ENCODE measurements around the gene PERM1.

DNA sequence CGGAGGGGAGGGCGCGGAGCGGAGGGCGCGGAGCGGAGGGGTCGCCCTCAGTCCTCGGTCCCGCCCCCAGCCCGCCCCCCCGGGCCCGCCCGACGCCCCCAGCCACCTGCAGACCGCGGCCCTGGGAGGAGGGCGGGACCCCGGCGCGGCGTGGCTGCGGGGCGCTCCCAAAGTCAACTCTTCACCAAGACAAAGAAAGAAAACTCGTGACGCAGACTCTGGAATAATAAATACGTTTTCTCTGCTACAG, 16.8 kb upstream of the PERM1 start:
- TF ChIP-seq, protein P1, sequence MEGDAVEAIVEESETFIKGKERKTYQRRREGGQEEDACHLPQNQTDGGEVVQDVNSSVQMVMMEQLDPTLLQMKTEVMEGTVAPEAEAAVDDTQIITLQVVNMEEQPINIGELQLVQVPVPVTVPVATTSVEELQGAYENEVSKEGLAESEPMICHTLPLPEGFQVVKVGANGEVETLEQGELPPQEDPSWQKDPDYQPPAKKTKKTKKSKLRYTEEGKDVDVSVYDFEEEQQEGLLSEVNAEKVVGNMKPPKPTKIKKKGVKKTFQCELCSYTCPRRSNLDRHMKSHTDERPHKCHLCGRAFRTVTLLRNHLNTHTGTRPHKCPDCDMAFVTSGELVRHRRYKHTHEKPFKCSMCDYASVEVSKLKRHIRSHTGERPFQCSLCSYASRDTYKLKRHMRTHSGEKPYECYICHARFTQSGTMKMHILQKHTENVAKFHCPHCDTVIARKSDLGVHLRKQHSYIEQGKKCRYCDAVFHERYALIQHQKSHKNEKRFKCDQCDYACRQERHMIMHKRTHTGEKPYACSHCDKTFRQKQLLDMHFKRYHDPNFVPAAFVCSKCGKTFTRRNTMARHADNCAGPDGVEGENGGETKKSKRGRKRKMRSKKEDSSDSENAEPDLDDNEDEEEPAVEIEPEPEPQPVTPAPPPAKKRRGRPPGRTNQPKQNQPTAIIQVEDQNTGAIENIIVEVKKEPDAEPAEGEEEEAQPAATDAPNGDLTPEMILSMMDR (IDR thresholded peaks at IDR 0.05), result no peak
- no peak for TF ChIP-seq POLR2A (IDR thresholded peaks at IDR 0.05; ENCODE audit: low read depth)

Measured in esophagus muscularis mucosa (tissue), 3 donors.